Progenitor cell of endocrine pancreas (in vitro differentiated cells): ENCODE data around the gene KIF1C. TPM values are rescaled to one million over a fixed set of nuclear protein-coding genes. Genes with fewer than 3 reads are reported as not detected.
A peak's percentile ranks its signal among the peaks of the same experiment; 100 is the strongest.

Experiments used
- DNase-seq: peaks from one replicate; pipeline ENCODE4 v3.0.0; 2021; ENCODE audit warnings: low spot score; ENCODE audit not compliant: unreplicated experiment
- H3K27ac Mint-ChIP-seq: 2 replicates; pipeline ENCODE4 v1.8.0; 2021; ENCODE audit warnings: mild to moderate bottlenecking, moderate library complexity, mixed read lengths
- H3K27me3 Mint-ChIP-seq: 2 replicates; pipeline ENCODE4 v1.8.0; 2021; ENCODE audit warnings: mixed read lengths
- H3K36me3 Mint-ChIP-seq: 2 replicates; pipeline ENCODE4 v1.8.0; 2022; ENCODE audit warnings: mixed read lengths; ENCODE audit not compliant: insufficient read depth
- H3K4me1 Mint-ChIP-seq: 2 replicates; pipeline ENCODE4 v1.8.0; 2021; ENCODE audit warnings: low read depth, mixed read lengths
- H3K4me3 Mint-ChIP-seq: 2 replicates; pipeline ENCODE4 v1.8.0; 2021; ENCODE audit warnings: low read depth, mild to moderate bottlenecking, moderate library complexity, mixed read lengths
- H3K9me3 Mint-ChIP-seq: 2 replicates; pipeline ENCODE4 v1.8.0; 2021; ENCODE audit warnings: low read depth, mixed read lengths
- total RNA-seq: library from RNA; stranded (reverse); gene quantifications from 2 replicates; pipeline ENCODE4 v1.2.1, GENCODE V29; 2021
- TF ChIP-seq, protein P1 (sequence below): fragments of 200-600 bp; sonication (generic); IDR thresholded peaks from one replicate; pipeline ENCODE4 v1.5.0; 2021; ENCODE audit warnings: antibody characterized with exemption, mild to moderate bottlenecking; ENCODE audit not compliant: unreplicated experiment

The KIF1C gene
- total RNA-seq, 1 donor from 2014 or later = 104 TPM

DNA sequence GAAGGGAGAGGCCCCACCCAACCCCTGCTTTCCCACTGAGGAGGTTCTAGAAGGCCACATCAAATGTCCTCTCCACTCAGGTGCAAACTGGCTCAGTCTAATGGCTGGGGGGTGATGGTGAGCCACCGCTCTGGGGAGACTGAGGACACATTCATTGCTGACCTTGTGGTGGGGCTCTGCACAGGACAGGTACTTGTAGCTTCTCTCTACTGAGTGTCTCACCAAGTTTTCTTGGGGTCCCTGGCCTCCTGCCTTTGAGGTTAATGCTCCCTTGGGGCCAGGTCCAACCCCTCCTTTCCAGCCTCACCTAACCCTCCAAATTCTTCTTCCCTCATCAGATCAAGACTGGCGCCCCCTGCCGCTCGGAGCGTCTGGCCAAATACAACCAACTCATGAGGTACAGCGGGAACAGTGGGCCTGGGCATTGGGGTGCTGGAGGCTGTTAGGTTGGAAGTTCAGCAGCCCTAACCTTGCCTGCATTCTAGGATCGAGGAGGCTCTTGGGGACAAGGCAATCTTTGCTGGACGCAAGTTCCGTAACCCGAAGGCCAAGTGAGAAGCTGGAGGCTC is 41.2 kb upstream of the KIF1C start:
- H3K4me1 Mint-ChIP-seq = peaks cover 6% of the 10 kb centered on the region

DNA sequence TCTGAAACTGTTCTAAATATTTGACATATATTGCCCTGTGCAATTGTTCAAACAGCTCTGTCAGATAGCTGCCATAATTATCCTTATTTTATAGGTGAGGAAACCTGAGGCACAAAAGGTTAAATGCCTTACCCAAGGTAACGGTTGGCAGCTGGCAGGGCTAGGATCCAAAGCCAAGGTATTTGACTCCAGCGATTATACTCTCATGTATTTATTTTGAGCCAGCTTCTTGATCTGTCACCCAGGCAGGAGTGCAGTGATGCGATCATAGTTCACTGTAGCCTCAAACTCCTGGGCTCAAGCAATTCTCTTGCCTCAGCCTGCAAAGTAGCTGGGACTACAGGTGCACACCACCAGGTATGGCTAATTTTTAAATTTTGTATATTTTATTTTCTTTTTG is 39.6 kb upstream of the KIF1C start:
- no peak for DNase-seq
- Mint-ChIP-seq H3K4me3 (no peak overlapping the region), H3K9me3 (no peaks in the 10 kb centered on the region), H3K27ac (no peak overlapping the region), H3K27me3 (no peaks in the 10 kb centered on the region), H3K4me1 (peaks cover 1% of the 10 kb centered on the region), H3K36me3 (peaks cover 10% of the 10 kb centered on the region)
- TF ChIP-seq, protein P1, sequence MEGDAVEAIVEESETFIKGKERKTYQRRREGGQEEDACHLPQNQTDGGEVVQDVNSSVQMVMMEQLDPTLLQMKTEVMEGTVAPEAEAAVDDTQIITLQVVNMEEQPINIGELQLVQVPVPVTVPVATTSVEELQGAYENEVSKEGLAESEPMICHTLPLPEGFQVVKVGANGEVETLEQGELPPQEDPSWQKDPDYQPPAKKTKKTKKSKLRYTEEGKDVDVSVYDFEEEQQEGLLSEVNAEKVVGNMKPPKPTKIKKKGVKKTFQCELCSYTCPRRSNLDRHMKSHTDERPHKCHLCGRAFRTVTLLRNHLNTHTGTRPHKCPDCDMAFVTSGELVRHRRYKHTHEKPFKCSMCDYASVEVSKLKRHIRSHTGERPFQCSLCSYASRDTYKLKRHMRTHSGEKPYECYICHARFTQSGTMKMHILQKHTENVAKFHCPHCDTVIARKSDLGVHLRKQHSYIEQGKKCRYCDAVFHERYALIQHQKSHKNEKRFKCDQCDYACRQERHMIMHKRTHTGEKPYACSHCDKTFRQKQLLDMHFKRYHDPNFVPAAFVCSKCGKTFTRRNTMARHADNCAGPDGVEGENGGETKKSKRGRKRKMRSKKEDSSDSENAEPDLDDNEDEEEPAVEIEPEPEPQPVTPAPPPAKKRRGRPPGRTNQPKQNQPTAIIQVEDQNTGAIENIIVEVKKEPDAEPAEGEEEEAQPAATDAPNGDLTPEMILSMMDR = no peak

More for the DNA sequence above, 41.2 kb upstream of the KIF1C start:
- Mint-ChIP-seq H3K27me3 (no peaks in the 10 kb centered on the region), H3K9me3 (no peaks in the 10 kb centered on the region), H3K27ac (no peak overlapping the region), H3K4me3 (no peak overlapping the region), H3K36me3 (peaks cover 8% of the 10 kb centered on the region)
- TF ChIP-seq, protein P1 = peak; percentile 31
- no peak for DNase-seq

DNA sequence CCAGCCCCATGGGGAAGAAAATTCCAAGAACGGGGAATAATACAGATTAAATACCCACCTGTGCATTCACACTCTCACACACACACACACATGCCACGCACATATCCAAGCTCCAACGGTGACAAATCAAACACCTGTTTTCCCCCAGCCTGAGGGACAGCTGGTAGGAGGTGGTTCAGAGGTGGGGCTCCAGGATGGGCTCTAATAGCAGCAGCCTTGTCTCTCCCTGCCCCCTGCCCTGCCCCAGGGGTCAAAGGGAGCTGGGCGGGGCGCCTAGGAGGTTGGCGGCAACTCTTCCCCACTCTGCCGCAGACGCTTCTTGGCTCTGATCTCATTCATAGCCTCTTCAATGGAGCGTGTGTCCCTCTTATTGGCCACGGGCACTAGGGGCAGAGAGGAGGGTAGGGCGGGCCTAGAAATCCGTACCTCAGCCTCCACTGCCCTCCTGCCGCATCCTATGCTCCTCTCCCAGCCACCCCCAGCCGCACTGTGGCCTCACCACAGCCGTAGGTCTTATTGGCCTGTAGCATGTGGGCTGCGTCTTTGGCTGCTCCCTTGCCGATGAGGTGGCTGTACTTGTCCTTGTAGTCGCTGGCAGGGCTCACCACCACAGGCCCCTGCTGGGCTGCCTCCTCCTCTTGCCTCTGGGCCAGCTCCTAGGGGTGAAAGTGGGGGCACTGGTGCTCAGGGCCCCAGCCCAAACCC is 38.3 kb upstream of the KIF1C start:
- DNase-seq = no peak
- Mint-ChIP-seq H3K27me3 (no peaks in the 10 kb centered on the region), H3K4me3 (no peak overlapping the region), H3K9me3 (no peaks in the 10 kb centered on the region), H3K27ac (peak overlapping the region; percentile 47), H3K4me1 (no peaks in the 10 kb centered on the region), H3K36me3 (peaks cover 8% of the 10 kb centered on the region)
- TF ChIP-seq, protein P1 = no peak

DNA sequence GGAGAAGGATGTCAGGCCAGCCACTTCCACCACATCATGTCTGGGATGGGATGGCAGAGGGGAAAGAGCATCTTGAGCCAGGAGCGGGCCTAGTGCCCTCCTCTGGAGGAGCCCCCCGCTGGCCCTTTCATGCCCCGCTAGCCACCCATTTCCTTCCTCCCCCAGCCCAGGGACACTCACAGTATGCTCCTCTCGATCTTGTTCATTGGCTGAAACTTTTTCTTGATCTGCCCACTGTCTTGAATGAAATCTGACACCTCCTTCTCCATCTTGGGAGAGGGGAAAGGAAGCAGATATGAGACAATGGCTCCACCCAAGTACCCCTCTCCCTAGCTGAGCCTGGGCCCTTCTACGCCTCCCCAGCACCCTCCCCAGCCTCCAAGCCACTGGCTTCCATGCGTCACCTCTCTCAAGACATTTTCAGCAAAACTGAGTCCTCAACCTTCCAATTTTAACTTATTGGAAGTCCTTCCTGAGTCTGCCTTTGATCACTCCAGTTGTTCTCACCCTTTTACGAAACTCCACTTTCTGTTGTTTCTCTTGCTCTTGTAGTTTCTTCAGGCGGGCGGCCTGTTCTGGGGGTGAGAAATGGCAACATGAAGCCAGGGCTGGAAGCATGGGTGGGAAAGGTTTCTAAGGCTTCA is 37.3 kb upstream of the KIF1C start:
- Mint-ChIP-seq H3K9me3 (no peaks in the 10 kb centered on the region), H3K27me3 (no peaks in the 10 kb centered on the region), H3K27ac (peak overlapping the region; percentile 3), H3K4me1 (no peaks in the 10 kb centered on the region), H3K4me3 (no peak overlapping the region), H3K36me3 (peaks cover 11% of the 10 kb centered on the region)
- DNase-seq = no peak
- TF ChIP-seq, protein P1 = no peak

DNA sequence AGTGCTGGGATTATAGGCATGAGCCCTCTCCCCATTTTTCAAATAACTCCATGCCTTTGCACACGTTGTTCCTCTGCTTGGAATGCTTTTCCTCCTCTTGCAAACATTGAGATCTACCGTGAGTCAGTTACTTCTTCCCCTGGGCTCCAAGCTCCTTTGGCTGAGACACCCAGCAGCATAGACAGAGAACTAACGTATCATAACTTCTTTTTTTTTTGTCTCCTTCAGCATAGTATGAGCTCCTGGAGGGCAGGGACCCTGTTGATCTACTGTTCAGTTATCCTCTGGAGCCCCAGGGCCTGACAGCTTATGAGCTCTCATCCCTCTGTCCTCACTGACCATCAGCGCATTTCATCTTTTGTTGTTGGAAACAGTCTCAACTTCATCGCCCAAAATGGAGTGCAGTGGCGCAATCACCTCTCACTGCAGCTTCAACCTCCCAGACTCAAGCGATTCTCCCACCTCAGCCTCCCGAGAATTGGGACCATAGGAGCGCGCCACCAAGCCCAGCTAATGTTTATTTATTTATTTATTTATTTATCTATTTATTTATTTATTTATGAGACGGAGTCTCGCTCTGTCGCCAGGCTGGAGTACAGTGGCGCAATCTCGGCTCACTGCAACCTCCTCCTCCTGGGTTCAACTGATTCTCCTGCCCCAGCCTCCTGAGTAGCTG is 32.3 kb upstream of the KIF1C start:
- no peak for DNase-seq
- Mint-ChIP-seq H3K36me3 (peaks cover 14% of the 10 kb centered on the region), H3K27me3 (no peaks in the 10 kb centered on the region), H3K9me3 (no peaks in the 10 kb centered on the region), H3K27ac (peak overlapping the region; percentile 62), H3K4me1 (peaks cover 21% of the 10 kb centered on the region), H3K4me3 (peak overlapping the region; percentile 52)
- TF ChIP-seq, protein P1 = no peak
